LNCAP (cell line): ENCODE measurements around the gene C6orf15.

Experiments
- TF ChIP-seq, protein P1 (sequence below): fragments of 450-650 bp; IDR thresholded peaks from 2 replicates; pipeline ENCODE4 v1.5.1; 2017; ENCODE audit warnings: mild to moderate bottlenecking

C6orf15 gene

GRCh38 chr6:31090275-31090972 lies 22.0 kb downstream of the C6orf15 start:
- TF ChIP-seq, protein P1, sequence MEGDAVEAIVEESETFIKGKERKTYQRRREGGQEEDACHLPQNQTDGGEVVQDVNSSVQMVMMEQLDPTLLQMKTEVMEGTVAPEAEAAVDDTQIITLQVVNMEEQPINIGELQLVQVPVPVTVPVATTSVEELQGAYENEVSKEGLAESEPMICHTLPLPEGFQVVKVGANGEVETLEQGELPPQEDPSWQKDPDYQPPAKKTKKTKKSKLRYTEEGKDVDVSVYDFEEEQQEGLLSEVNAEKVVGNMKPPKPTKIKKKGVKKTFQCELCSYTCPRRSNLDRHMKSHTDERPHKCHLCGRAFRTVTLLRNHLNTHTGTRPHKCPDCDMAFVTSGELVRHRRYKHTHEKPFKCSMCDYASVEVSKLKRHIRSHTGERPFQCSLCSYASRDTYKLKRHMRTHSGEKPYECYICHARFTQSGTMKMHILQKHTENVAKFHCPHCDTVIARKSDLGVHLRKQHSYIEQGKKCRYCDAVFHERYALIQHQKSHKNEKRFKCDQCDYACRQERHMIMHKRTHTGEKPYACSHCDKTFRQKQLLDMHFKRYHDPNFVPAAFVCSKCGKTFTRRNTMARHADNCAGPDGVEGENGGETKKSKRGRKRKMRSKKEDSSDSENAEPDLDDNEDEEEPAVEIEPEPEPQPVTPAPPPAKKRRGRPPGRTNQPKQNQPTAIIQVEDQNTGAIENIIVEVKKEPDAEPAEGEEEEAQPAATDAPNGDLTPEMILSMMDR, result no peak

DNA sequence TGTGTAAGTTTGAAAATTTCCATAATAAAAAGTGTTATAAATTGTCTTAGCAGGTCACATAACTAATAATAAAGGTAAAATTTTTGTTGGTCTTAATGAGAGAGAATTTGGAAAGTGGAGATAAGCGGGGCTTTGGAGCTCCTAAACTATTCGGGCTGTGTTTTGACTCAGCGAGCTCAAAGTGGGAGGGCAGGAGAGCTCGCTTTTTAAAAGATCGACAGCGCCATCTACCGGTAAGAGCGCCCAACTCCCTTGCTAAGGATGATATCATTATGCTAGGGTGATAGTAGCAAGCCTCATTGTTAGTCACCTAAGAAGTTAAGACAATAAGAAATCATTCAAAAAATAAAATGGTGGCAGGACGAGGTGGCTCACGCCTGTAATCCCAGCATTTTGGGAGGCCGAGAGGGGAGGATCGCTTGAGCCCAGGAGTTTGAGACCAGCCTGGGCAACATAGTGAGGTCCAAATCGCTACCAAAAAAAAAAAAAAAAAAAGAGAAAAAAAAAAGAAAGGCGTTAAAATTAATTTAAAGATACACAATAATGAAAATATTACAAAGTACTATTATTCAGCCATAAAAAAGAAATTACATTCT lies 24.8 kb downstream of the C6orf15 start:
- TF ChIP-seq, protein P1, result peak; percentile 71

- TF ChIP-seq, protein P1, result no peak
Measured at GRCh38 chr6:31086788-31087440, 25.5 kb downstream of the C6orf15 start.

DNA sequence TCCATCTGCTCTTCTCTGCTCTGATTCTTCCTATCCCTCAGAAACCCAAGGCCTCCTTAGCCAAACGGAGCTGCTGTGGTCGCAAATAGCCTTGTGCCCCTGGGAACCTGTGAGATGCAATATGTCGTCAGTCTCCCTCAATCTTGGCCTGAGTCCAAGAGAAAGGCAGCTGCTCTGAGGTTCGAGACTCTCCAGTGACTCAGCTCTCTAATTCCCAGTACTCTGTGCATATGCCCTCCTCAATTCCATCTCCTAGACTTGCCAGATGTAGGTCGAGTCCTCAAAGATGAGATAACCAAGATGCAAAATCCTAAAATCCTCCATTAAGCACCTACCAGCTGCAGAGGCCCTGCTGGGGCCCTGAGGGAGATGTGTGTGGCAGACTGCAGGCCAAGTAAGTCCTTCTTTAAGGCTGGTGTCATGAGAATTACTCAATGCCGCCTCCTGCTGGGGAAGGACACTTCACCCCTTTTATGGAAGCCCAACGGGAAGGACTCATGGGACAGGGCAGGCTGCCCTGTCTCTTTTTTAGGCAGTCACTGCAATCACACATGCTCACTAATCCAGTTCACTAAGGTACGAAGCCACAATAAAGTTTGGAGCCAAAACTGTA lies 28.5 kb downstream of the C6orf15 start:
- TF ChIP-seq, protein P1, result peak; percentile 61

DNA sequence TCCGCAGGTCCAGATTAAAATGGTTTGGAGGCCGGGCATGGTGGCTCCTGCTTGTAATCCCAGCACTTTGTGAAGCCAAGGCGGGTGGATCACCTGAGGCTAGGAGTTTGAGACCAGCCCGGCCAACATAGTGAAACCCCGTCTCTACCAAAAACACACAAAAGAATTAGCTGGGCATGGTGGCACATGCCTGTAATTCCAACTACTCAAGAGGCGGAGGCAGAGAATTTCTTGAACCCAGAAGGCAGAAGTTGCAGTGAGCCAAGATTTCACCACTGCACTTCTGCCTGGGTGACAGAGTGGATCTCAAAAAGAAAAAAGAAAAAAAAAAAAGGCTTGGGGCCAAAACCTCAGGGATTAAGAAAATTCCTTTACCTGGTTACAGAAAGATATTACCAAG lies 30.5 kb downstream of the C6orf15 start:
- TF ChIP-seq, protein P1, result no peak

- TF ChIP-seq, protein P1, result peak; percentile 85
Measured at GRCh38 chr6:31079656-31080261, 32.6 kb downstream of the C6orf15 start.

GRCh38 chr6:31076611-31077010 lies 35.8 kb downstream of the C6orf15 start:
- TF ChIP-seq, protein P1, result no peak
